PFSK-1 (cell line): ENCODE results near the gene VWF.

ENCODE experiments used
- FOXP2 ChIP-seq: optimal IDR thresholded peaks from 2 replicates; pipeline ENCODE3; 2011; ENCODE audit warnings: borderline replicate concordance, control low read depth, inconsistent platforms; ENCODE audit not compliant: insufficient read depth; ENCODE audit errors: extremely low read length, extremely low read depth
- POLR2AphosphoS5 ChIP-seq: IDR thresholded peaks from 2 replicates; pipeline ENCODE4 v1.6.1; 2012; ENCODE audit warnings: low read depth, mild to moderate bottlenecking, control low read depth, low read length, moderate library complexity
- SIN3A ChIP-seq: IDR thresholded peaks from 2 replicates; pipeline ENCODE4 v1.6.1; 2012; ENCODE audit warnings: mild to moderate bottlenecking, low read length, moderate library complexity, borderline replicate concordance; ENCODE audit not compliant: insufficient read depth
- TAF1 ChIP-seq: IDR thresholded peaks from 2 replicates; pipeline ENCODE4 v1.6.1; 2012; ENCODE audit warnings: low read length, control low read depth, borderline replicate concordance; ENCODE audit not compliant: insufficient read depth
- TF ChIP-seq, protein P1 (sequence below), 2 experiments: IDR thresholded peaks; 2 replicates each; pipeline versions ENCODE4 v1.6.1 to v1.8.0; 2011 to 2012; ENCODE audit warnings: low read depth in 2 of 2, low read length in 2 of 2, control low read depth in 1 of 2, inconsistent platforms in 1 of 2, mild to moderate bottlenecking in 1 of 2, moderate library complexity in 1 of 2; ENCODE audit not compliant: insufficient read depth in 1 of 2

DNA sequence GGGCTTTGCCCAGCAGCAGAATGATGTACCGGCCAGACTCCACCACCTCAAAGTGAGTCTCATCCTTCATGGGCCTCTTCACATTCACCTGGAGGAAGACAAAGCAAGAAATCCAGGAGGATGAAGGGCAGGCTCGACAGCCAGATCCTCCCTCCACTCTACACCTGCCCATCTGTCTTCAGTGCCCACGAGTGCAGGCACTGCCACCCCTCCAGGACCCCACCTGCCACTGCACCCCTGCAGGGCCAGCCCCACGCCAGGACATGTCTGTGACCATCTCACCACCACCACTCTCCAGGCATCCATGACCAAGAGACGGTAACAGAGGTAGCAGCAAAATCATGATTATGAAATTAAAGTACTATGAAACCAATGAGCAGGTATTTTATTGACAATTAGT lies 95.1 kb downstream of the VWF start:
- TF ChIP-seq, protein P1, sequence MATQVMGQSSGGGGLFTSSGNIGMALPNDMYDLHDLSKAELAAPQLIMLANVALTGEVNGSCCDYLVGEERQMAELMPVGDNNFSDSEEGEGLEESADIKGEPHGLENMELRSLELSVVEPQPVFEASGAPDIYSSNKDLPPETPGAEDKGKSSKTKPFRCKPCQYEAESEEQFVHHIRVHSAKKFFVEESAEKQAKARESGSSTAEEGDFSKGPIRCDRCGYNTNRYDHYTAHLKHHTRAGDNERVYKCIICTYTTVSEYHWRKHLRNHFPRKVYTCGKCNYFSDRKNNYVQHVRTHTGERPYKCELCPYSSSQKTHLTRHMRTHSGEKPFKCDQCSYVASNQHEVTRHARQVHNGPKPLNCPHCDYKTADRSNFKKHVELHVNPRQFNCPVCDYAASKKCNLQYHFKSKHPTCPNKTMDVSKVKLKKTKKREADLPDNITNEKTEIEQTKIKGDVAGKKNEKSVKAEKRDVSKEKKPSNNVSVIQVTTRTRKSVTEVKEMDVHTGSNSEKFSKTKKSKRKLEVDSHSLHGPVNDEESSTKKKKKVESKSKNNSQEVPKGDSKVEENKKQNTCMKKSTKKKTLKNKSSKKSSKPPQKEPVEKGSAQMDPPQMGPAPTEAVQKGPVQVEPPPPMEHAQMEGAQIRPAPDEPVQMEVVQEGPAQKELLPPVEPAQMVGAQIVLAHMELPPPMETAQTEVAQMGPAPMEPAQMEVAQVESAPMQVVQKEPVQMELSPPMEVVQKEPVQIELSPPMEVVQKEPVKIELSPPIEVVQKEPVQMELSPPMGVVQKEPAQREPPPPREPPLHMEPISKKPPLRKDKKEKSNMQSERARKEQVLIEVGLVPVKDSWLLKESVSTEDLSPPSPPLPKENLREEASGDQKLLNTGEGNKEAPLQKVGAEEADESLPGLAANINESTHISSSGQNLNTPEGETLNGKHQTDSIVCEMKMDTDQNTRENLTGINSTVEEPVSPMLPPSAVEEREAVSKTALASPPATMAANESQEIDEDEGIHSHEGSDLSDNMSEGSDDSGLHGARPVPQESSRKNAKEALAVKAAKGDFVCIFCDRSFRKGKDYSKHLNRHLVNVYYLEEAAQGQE (IDR thresholded peaks at IDR 0.05; ENCODE audit: insufficient read depth in 1 of 2, low read depth in 2 of 2, low read length in 2 of 2) = no peak
- TF ChIP-seq POLR2AphosphoS5 (no peak), TAF1 (no peak), SIN3A (no peak), FOXP2 (no peak)
